Spinal cord (tissue), 10 donors: ENCODE data around the gene RMDN2. TPM values are rescaled to one million over a fixed set of nuclear protein-coding genes. Genes with fewer than 3 reads are reported as not detected.
"Not testable (repeated sequence)": the region's sequence is repeated elsewhere in the genome, so short reads cannot be mapped to it uniquely, and the experiment has no call there.

Experiments
- DNase-seq, 6 donors: peaks; one replicate each; pipeline versions ENCODE4 v3.0.0 to v3.0.0-alpha.2; 2013 to 2015; ENCODE audit warnings: low spot score in 6 of 6, low read depth in 4 of 6
- H3K27ac ChIP-seq: one replicate; pipeline ENCODE4 v1.5.1; 2013; ENCODE audit warnings: low read depth, low read length, control low read depth
- H3K27me3 ChIP-seq: one replicate; pipeline ENCODE4 v1.6.1; 2013; ENCODE audit warnings: low read length; ENCODE audit not compliant: control insufficient read depth, insufficient read depth
- H3K36me3 ChIP-seq: one replicate; pipeline ENCODE4 v1.6.1; 2013; ENCODE audit warnings: low read length; ENCODE audit not compliant: control insufficient read depth, insufficient read depth
- H3K4me1 ChIP-seq: one replicate; pipeline ENCODE4 v1.6.1; 2013; ENCODE audit warnings: low read length; ENCODE audit not compliant: control insufficient read depth, insufficient read depth
- H3K4me3 ChIP-seq: one replicate; pipeline ENCODE4 v1.5.1; 2013; ENCODE audit warnings: low read depth, low read length, control low read depth
- H3K9me3 ChIP-seq: one replicate; pipeline ENCODE4 v1.6.1; 2013; ENCODE audit warnings: low read length; ENCODE audit not compliant: control insufficient read depth, insufficient read depth
- WGBS: methylation state at CpG from one replicate; pipeline ENCODE4 v1.1.5; 2013; ENCODE audit warnings: missing lambda C conversion rate; ENCODE audit not compliant: insufficient coverage; 5-methylcytosine and 5-hydroxymethylcytosine counted together
- polyA plus RNA-seq, 2 donors: library from polyadenylated mRNA; unstranded; fragments of 120-200 nt; gene quantifications; one replicate each; pipeline ENCODE4 v1.2.1, GENCODE V29; 2013; ENCODE audit not compliant: insufficient read length in 2 of 2
- total RNA-seq, 2 donors: library from RNA; depleted of rRNA in 1 of 2; stranded (reverse); fragments of 120-200 nt in 1 of 2; fragments of >200 nt in 1 of 2; gene quantifications; one replicate each; pipeline versions ENCODE4 v1.2.3 to v1.2.4, GENCODE V29; 2013 to 2014
- donor health status: healthy.

Gene RMDN2
- total and polyA plus RNA-seq, 4 donors = 5.4 to 16.7 (median 11.4) TPM

- H3K4me3 ChIP-seq = no peak overlapping the region
- no peaks in the 10 kb centered on the region for H3K36me3 ChIP-seq
- no peaks in the 10 kb centered on the region for H3K9me3 ChIP-seq
- no peaks in the 10 kb centered on the region for H3K27me3 ChIP-seq
- no peaks in the 10 kb centered on the region for H3K4me1 ChIP-seq
- no CpG with 5 or more reads among the region's 5 CpGs for WGBS
- H3K27ac ChIP-seq = no peak overlapping the region
- DNase-seq = peak in 1 of 6 donors; percentile 4
Measured at GRCh38 chr2:37920570-37920969, 4.5 kb upstream of the RMDN2 start.

- Histone ChIP-seq H3K36me3 (no peaks in the 10 kb centered on the region), H3K27me3 (no peaks in the 10 kb centered on the region), H3K4me3 (no peak overlapping the region), H3K4me1 (peaks cover 4% of the 10 kb centered on the region), H3K27ac (no peak overlapping the region), H3K9me3 (no peaks in the 10 kb centered on the region)
- DNase-seq = no peak
- 62% methylated on average over 2 of the region's 5 CpGs for WGBS
Measured at GRCh38 chr2:37921781-37922180, 3.3 kb upstream of the RMDN2 start.

GRCh38 chr2:37923308-37924055 is 1.6 kb upstream of the RMDN2 start:
- Histone ChIP-seq H3K27me3 (no peaks in the 10 kb centered on the region), H3K9me3 (no peaks in the 10 kb centered on the region), H3K27ac (no peak overlapping the region), H3K4me1 (peaks cover 4% of the 10 kb centered on the region), H3K36me3 (no peaks in the 10 kb centered on the region), H3K4me3 (no peak overlapping the region)
- WGBS = 94% methylated on average over 7 of the region's 13 CpGs
- no peak for DNase-seq

GRCh38 chr2:37926635-37927034 is 1.5 kb downstream of the RMDN2 start:
- Histone ChIP-seq H3K27me3 (no peaks in the 10 kb centered on the region), H3K9me3 (no peaks in the 10 kb centered on the region), H3K4me3 (no peak overlapping the region), H3K4me1 (peaks cover 8% of the 10 kb centered on the region), H3K36me3 (peaks cover 5% of the 10 kb centered on the region), H3K27ac (no peak overlapping the region)
- DNase-seq = no peak
- 94% methylated on average over 3 of the region's 6 CpGs for WGBS

- no CpG with 5 or more reads among the region's 2 CpGs for WGBS
- no peak for DNase-seq
- Histone ChIP-seq H3K4me1 (peaks cover 8% of the 10 kb centered on the region), H3K4me3 (no peak overlapping the region), H3K9me3 (no peaks in the 10 kb centered on the region), H3K27me3 (no peaks in the 10 kb centered on the region), H3K36me3 (peaks cover 5% of the 10 kb centered on the region), H3K27ac (no peak overlapping the region)
Measured at GRCh38 chr2:37928377-37928776, 3.3 kb downstream of the RMDN2 start.

- H3K9me3 ChIP-seq, DNase-seq, H3K4me1 ChIP-seq, H3K27me3 ChIP-seq, H3K36me3 ChIP-seq, H3K4me3 ChIP-seq, H3K27ac ChIP-seq: not testable (repeated sequence)
- WGBS = 81% methylated on average over 3 of the region's 5 CpGs
Measured at GRCh38 chr2:37930392-37930791, 5.3 kb downstream of the RMDN2 start.

- H3K4me1 ChIP-seq, DNase-seq, H3K27me3 ChIP-seq, H3K27ac ChIP-seq, H3K9me3 ChIP-seq, H3K36me3 ChIP-seq, H3K4me3 ChIP-seq: not testable (repeated sequence)
- WGBS = 96% methylated on average over 7 of the region's 28 CpGs
Measured at GRCh38 chr2:37932873-37933272, 7.8 kb downstream of the RMDN2 start.

GRCh38 chr2:37934591-37935513 is 9.8 kb downstream of the RMDN2 start:
- peaks cover 5% of the 10 kb centered on the region for H3K36me3 ChIP-seq
- 80% methylated on average over 1 of the region's 7 CpGs for WGBS
- H3K9me3 ChIP-seq = no peaks in the 10 kb centered on the region
- H3K27ac ChIP-seq = no peak overlapping the region
- peaks cover 4% of the 10 kb centered on the region for H3K4me1 ChIP-seq
- DNase-seq = no peak
- no peaks in the 10 kb centered on the region for H3K27me3 ChIP-seq
- no peak overlapping the region for H3K4me3 ChIP-seq

- not testable (repeated sequence) for H3K4me3 ChIP-seq, H3K27ac ChIP-seq, DNase-seq, H3K4me1 ChIP-seq, H3K9me3 ChIP-seq, H3K36me3 ChIP-seq, H3K27me3 ChIP-seq
- no CpG with 5 or more reads among the region's 1 CpG for WGBS
Measured at GRCh38 chr2:37937568-37937967, 12.5 kb downstream of the RMDN2 start.
